ENCODE results near the gene INO80C. TPM values are rescaled to one million over a fixed set of nuclear protein-coding genes. Genes with fewer than 3 reads are reported as not detected.
"Not testable (repeated sequence)": the region's sequence is repeated elsewhere in the genome, so short reads cannot be mapped to it uniquely, and the experiment has no call there.

INO80C gene
- total RNA-seq, 1 experiment from 2014 or later, result 20.5 TPM

GRCh38 chr18:35489913-35490490 is 7.8 kb downstream of the INO80C start:
- no peak for DNase-seq (ENCODE audit: low read depth)

GRCh38 chr18:35489281-35489680 is 8.5 kb downstream of the INO80C start:
- DNase-seq (ENCODE audit: low read depth), result not testable (repeated sequence)

GRCh38 chr18:35488396-35488795 is 9.4 kb downstream of the INO80C start:
- DNase-seq (ENCODE audit: low read depth), result not testable (repeated sequence)

GRCh38 chr18:35487525-35487924 is 10.2 kb downstream of the INO80C start:
- not testable (repeated sequence) for DNase-seq (ENCODE audit: low read depth)

- no peak for DNase-seq (ENCODE audit: low read depth)
Observed at GRCh38 chr18:35485852-35486251, 11.9 kb downstream of the INO80C start.

GRCh38 chr18:35484034-35484433 is 13.7 kb downstream of the INO80C start:
- no peak for DNase-seq (ENCODE audit: low read depth)

GRCh38 chr18:35481960-35482366 is 15.8 kb downstream of the INO80C start:
- no peak for DNase-seq (ENCODE audit: low read depth)

- no peak for DNase-seq (ENCODE audit: low read depth)
Observed at GRCh38 chr18:35479911-35480586, 17.7 kb downstream of the INO80C start.

GRCh38 chr18:35478520-35479435 is 19.0 kb downstream of the INO80C start:
- peak; percentile 99 for DNase-seq (ENCODE audit: low read depth)

- no peak for DNase-seq (ENCODE audit: low read depth)
Observed at GRCh38 chr18:35477974-35478373, 19.8 kb downstream of the INO80C start.

GRCh38 chr18:35477497-35477896 is 20.3 kb downstream of the INO80C start:
- no peak for DNase-seq (ENCODE audit: low read depth)

- no peak for DNase-seq (ENCODE audit: low read depth)
Observed at GRCh38 chr18:35474884-35475283, 22.9 kb downstream of the INO80C start.

- DNase-seq (ENCODE audit: low read depth), result no peak
Observed at GRCh38 chr18:35473562-35473961, 24.2 kb downstream of the INO80C start.

GRCh38 chr18:35470435-35470834 is 27.3 kb downstream of the INO80C start:
- no peak for DNase-seq (ENCODE audit: low read depth)

GRCh38 chr18:35469725-35470124 is 28.0 kb downstream of the INO80C start:
- no peak for DNase-seq (ENCODE audit: low read depth)

GRCh38 chr18:35468711-35469110 is 29.0 kb downstream of the INO80C start:
- no peak for DNase-seq (ENCODE audit: low read depth)

- DNase-seq (ENCODE audit: low read depth), result no peak
Observed at GRCh38 chr18:35467624-35468016, 30.1 kb downstream of the INO80C start.

GRCh38 chr18:35466815-35467623 is 30.7 kb downstream of the INO80C start:
- no peak for DNase-seq (ENCODE audit: low read depth)

- DNase-seq (ENCODE audit: low read depth), result no peak
Observed at GRCh38 chr18:35466334-35466733, 31.4 kb downstream of the INO80C start.

- DNase-seq (ENCODE audit: low read depth), result no peak
Observed at GRCh38 chr18:35465329-35465728, 32.4 kb downstream of the INO80C start.

- DNase-seq (ENCODE audit: low read depth), result no peak
Observed at GRCh38 chr18:35464831-35465279, 32.9 kb downstream of the INO80C start.

Data from HT1080 (cell line).